Activated CD4-positive, alpha-beta T cell treated with anti-CD3 and anti-CD28 coated beads, Interleukin-2, amount 50 U/mL, for 16 hours (primary cell): Measurements from ENCODE around the gene ENPP7.

Source experiments
- DNase-seq: peaks from one replicate; pipeline ENCODE4 v3.0.0-alpha.2; 2020

Gene ENPP7

GRCh38 chr17:79705674-79706073, 25.1 kb upstream of the ENPP7 start:
- no peak for DNase-seq

GRCh38 chr17:79706931-79707850, 23.6 kb upstream of the ENPP7 start:
- no peak for DNase-seq

- DNase-seq = peak; percentile 59
Measured at GRCh38 chr17:79707931-79708891, 22.5 kb upstream of the ENPP7 start.

DNA sequence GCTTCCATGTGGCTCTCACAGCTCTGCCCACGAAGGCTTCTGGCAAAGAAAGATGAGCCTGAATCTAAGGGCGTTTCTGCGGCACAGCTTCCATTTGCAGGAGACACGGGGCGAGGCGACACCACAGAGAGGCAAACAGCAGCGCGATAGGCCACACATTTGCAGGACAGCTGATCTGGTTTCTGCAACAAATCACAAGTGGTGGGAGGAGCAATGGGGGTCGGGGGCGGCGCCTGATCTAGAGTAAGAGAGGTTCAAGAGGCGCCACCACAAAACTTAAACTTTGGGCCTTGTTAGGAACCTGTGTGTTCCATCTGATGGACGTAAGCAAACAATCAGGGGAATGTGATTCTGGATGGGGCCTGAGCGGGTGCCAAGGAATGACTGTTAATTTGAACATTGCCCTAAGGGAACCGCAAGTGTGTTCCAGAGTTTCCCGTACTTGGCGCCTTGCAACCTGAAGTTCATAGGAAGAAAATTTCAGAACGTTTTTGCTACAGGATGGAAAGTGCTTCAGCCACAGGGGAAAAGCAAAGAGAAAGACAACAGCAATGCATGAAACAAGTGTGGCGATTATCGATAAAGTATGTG, 18.9 kb upstream of the ENPP7 start:
- no peak for DNase-seq

- DNase-seq = no peak
Measured at GRCh38 chr17:79713391-79713790, 17.4 kb upstream of the ENPP7 start.

DNA sequence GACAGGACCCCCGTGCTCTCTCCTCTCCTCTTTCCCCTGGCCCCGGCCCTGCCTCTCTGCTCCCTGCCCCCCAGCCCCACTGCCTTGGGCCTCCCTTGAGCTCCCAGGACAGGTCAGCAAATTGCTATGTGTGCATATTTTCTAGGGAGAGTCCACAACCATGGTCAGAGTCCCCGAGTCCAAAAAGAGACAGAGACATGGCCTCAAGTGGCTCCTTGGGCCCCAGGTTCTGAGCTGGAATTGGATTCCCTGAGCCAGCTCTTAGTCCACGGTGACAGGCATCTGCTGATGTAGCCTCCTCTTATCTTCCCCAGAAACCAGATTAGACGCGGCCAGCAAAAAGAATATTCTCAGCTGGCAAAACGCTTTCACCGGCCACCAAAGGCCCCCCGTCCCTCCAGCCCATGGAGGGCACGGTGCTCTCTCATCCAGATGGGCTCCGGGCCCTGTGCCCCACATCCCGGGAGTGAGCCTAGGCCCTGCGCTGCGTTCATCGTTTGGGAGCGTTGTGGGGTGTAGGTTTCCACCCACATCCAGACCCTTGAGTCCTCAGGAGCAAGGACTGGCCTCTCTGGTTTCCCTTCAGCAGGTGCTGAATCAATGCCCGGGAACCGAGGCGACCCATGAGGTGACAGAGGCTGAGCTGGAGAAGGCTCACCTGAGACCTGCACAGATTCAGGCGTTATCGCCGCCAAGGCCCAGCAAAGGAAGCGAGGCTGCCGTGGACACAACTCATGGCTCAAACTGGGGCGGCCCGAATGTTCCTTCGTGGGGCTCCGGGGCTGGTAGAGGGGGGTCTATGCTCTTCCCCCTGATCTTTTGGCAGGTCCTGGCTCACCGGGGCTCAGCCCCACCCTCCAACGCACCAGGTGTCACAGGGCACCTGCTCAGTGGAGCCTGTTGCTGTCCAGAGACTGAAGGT, 16.3 kb upstream of the ENPP7 start:
- no peak for DNase-seq

- no peak for DNase-seq
Measured at GRCh38 chr17:79715098-79715942, 15.4 kb upstream of the ENPP7 start.

DNA sequence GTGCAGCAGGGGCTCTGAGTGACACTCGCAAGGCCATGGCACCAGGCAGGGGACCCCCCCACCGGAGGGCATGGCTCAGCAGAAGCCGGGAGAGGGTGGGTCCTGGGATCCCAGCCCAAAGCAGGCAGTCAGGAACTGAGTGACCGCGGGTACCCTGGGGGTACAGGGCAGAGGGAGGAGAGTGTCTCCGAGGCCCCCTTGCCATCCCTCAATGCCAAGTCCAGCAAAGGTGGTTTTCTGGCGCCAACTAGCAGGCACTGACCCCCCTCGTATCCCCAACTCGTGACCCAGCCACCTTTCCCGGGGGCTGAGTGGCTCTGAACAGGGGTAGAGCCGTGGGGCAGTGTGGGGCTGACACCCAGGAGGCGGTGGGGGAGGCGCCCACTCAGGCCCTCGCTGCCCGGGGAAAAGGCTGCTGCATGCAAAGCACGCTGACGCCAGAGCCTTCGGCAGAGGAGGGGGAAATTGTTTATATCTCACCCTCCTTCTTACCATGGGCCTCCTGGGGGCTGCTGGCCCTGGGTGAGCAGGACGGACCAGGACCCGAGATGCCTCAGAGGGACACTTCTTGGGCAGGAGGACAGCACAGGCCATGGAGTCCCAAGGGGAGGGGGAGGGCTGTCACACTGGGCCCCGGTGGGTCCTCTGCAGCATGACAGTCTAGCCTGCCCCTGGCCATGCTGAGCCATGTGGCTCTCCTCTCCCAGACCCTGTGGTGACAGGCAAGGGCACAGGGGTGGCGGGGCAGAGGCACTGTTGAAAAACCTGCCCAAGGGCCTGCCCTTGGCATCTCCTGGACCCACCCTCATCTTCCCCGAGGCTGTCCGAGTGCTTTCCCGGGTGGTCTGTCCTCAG, 14.6 kb upstream of the ENPP7 start:
- no peak for DNase-seq

- DNase-seq = no peak
Measured at GRCh38 chr17:79720705-79721292, 9.9 kb upstream of the ENPP7 start.

DNA sequence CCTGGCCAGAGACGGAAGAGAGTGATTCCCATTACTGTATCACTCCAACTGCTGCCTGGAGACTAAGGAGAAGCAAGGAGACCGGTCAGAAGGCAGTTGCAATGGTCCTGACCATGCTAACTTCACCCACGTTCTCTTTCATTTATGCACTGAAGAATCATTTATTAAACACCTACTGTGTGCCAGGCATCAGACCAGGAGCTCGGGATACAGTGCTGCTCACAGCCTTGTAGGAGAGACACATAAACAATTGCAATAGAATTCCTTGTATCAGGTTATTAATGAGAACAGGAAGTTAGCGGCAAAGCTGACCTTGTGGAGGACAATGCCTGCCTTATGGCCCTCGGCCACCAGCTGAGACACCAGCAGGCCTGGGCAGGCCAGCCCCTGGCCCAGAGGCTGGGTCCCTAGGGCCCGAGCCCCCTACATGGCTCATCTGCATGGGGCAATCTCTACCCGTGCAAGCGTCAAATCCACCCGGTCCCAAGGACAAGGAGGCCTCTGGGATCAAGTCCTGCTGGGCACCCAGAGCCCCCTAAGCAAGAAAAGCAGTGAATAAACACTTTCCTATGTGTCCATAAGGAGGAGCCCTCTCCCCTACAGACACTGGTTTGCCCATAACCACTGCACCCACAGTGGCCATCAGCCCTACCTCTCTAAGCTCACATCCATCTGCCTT, 8.6 kb upstream of the ENPP7 start:
- DNase-seq = no peak

GRCh38 chr17:79722787-79723186, 8.0 kb upstream of the ENPP7 start:
- DNase-seq = no peak

DNA sequence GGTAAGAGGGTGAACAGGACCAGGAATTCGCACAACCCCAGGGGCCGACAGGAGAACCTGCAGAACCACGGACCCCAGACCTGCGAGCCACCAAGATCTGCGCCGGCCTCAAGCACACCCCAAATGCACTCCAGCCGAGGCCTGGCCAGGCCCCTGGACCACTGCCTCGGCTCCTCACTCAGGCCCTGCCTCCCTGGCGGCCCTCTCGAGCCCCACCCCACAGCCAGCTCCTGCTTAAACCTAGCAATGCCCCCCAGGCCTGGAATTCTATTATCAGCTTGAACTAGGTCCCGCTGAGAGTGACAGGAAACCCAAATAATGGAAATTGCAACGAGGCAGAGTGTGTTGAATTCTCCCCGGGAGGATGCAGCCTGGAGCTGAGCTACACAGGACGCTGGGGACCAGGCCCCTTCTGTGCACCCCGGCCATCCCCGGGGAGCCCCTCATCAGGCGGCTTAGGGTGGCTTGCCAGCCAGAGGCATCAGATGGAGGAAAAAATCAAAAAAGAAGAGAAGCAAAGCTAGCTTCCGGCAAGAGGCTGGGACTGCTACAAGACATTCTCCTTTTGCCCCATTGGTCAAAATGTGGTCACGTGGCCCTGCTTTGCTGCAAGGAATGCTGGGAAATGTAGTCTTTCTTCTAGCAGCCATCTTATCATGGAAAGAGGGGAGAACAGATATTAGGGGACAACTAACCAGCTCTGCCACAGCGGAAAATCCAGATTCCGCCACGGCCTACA, 2.4 kb upstream of the ENPP7 start:
- DNase-seq = peak; percentile 92

DNA sequence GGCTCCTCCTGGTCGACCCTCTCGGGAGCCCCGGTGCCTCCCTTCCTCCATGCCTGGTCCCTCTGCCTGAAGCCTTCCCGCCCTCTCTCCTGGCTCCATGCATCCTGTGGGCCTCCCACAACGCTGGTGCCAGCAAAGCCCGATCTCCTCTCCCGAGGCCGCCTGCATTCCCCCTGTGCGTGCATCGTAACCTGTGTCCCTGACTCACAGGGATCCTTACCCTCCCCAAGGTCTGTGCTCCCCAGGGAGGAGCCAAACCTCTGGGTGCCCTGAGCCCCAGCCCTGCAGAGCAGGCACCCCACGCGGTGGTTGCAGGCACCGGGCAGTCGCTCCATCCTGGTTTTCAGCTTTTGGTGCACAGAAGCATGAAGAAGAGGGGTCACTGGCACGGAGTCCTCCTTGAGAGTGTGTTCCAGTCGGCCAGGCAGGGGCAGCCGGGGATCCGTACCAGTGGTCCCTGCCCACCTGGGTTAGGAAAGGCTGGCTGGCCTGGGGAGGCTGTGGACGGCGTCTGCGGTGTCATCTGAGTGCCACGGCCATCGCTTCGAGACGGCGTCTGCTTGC, 1.8 kb upstream of the ENPP7 start:
- no peak for DNase-seq

GRCh38 chr17:79729761-79730160, 982 bp upstream of the ENPP7 start:
- no peak for DNase-seq

DNA sequence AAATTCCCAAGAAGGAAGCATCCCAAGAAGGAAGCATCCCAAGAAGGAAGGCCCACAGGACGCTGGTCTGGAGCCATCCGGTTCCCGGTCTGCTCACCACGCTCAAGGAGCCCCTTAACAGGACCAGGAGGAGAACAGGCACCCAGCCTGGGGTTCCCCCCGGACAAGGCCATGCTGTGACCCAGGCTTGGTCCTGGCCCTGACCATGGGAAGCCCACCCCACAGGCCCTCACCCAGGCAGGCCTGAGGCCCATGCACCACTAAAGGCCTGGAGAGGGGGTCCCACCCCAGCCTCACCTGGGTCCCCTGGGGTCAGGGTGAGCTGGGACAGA, 340 bp upstream of the ENPP7 start:
- DNase-seq = no peak

- DNase-seq = no peak
Measured at GRCh38 chr17:79732254-79732653, 1.5 kb downstream of the ENPP7 start.

DNA sequence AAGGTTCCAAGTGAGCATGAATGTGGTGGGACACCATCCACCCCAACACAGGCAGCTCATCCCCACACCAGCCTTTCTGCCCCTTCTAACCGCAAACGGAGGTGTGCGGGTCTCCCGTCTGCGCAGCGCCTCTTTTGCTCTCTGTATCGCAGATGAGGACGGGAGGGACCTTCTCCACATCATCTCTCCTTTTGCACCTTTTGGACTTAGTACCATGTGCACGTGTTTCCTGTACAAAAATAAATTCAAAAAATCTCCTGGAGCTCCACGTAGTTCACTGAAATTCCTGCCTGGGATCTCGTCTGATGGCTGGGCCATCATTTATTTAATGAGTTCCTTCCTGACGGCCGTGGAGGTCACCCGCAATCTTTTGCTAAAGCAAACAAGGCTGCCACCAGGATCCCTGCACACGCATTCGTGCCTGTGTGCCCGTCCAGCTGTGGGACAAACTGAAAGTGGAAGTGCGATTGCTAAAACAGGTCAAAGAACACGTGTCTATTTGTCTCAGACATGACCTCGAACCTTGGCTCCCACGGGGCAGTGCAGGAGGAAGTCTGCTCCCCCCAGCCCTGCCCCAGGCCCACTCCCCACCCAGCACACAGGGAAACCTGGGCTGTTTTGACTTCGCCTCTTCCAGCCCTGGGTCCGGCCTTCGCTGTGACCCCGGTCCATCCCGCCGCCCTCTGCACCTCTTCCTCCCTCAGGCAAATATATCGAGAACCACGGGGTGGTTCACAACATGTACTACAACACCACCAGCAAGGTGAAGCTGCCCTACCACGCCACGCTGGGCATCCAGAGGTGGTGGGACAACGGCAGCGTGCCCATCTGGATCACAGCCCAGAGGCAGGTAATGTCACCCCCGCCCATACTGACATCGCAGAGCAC, 2.3 kb downstream of the ENPP7 start:
- DNase-seq = peak; percentile 33
